ENCODE data around the gene IFNL3.
"Not testable (repeated sequence)": the region's sequence is repeated elsewhere in the genome, so short reads cannot be mapped to it uniquely, and the experiment has no call there.

Gene IFNL3

GRCh38 chr19:39218230-39219007 lies 26.4 kb downstream of the IFNL3 start:
- DNase-seq (ENCODE audit: low read depth), result no peak

GRCh38 chr19:39217094-39217493 lies 27.7 kb downstream of the IFNL3 start:
- DNase-seq (ENCODE audit: low read depth), result no peak

GRCh38 chr19:39215323-39215722 lies 29.5 kb downstream of the IFNL3 start:
- not testable (repeated sequence) for DNase-seq (ENCODE audit: low read depth)

- DNase-seq (ENCODE audit: low read depth), result no peak
Measured at GRCh38 chr19:39212375-39212742, 32.4 kb downstream of the IFNL3 start.

GRCh38 chr19:39211731-39212374 lies 33.0 kb downstream of the IFNL3 start:
- DNase-seq (ENCODE audit: low read depth), result no peak

- no peak for DNase-seq (ENCODE audit: low read depth)
Measured at GRCh38 chr19:39209196-39209595, 35.6 kb downstream of the IFNL3 start.

GRCh38 chr19:39208175-39208795 lies 36.5 kb downstream of the IFNL3 start:
- DNase-seq (ENCODE audit: low read depth), result no peak

GRCh38 chr19:39207293-39207836 lies 37.4 kb downstream of the IFNL3 start:
- DNase-seq (ENCODE audit: low read depth), result no peak

GRCh38 chr19:39206122-39206521 lies 38.7 kb downstream of the IFNL3 start:
- no peak for DNase-seq (ENCODE audit: low read depth)

- DNase-seq (ENCODE audit: low read depth), result no peak
Measured at GRCh38 chr19:39205449-39205764, 39.4 kb downstream of the IFNL3 start.

GRCh38 chr19:39203372-39204341 lies 41.1 kb downstream of the IFNL3 start, which contains the start of gene SYCN:
SYCN (minus strand) TSS chr19:39204263; CDS start chr19:39204254, 9 bp downstream.
- DNase-seq (ENCODE audit: low read depth), result no peak

- DNase-seq (ENCODE audit: low read depth), result no peak
Measured at GRCh38 chr19:39202998-39203355, 41.8 kb downstream of the IFNL3 start.

- no peak for DNase-seq (ENCODE audit: low read depth)
Measured at GRCh38 chr19:39200803-39201115, 44.0 kb downstream of the IFNL3 start.

- DNase-seq (ENCODE audit: low read depth), result no peak
Measured at GRCh38 chr19:39200066-39200802, 44.6 kb downstream of the IFNL3 start.

- DNase-seq (ENCODE audit: low read depth), result no peak
Measured at GRCh38 chr19:39199025-39199424, 45.8 kb downstream of the IFNL3 start.

GRCh38 chr19:39197808-39198207 lies 47.0 kb downstream of the IFNL3 start:
- DNase-seq (ENCODE audit: low read depth), result no peak

GRCh38 chr19:39196860-39197562 lies 47.8 kb downstream of the IFNL3 start, which contains the start of gene NCCRP1:
NCCRP1 (plus strand) TSS chr19:39196964; CDS start chr19:39196983, 19 bp downstream.
- no peak for DNase-seq (ENCODE audit: low read depth)

- no peak for DNase-seq (ENCODE audit: low read depth)
Measured at GRCh38 chr19:39196320-39196719, 48.5 kb downstream of the IFNL3 start.

- DNase-seq (ENCODE audit: low read depth), result no peak
Measured at GRCh38 chr19:39195755-39196154, 49.1 kb downstream of the IFNL3 start.

GRCh38 chr19:39194832-39195542 lies 49.8 kb downstream of the IFNL3 start:
- DNase-seq (ENCODE audit: low read depth), result no peak
